Suprapubic skin (tissue), 3 donors: ENCODE results near the gene PLCB1.
"Not testable (repeated sequence)": the region's sequence is repeated elsewhere in the genome, so short reads cannot be mapped to it uniquely, and the experiment has no call there.

ENCODE experiments used
- POLR2A ChIP-seq, 2 donors: fragments of 450-650 bp; IDR thresholded peaks; one replicate each; pipeline ENCODE4 v1.6.1; 2017; ENCODE audit warnings: antibody characterized with exemption in 2 of 2, mild to moderate bottlenecking in 2 of 2, moderate library complexity in 2 of 2
- TF ChIP-seq, protein P1 (sequence below), 2 donors: fragments of 200-600 bp in 1 of 2; fragments of 450-650 bp in 1 of 2; sonication (generic) in 1 of 2; IDR thresholded peaks; one replicate each; pipeline ENCODE4 v1.5.1; 2016 to 2019; ENCODE audit warnings: antibody characterized with exemption in 2 of 2, mild to moderate bottlenecking in 1 of 2, moderate library complexity in 1 of 2

GRCh38 chr20:8853211-8853610, 721.1 kb downstream of the PLCB1 start:
- TF ChIP-seq, protein P1, sequence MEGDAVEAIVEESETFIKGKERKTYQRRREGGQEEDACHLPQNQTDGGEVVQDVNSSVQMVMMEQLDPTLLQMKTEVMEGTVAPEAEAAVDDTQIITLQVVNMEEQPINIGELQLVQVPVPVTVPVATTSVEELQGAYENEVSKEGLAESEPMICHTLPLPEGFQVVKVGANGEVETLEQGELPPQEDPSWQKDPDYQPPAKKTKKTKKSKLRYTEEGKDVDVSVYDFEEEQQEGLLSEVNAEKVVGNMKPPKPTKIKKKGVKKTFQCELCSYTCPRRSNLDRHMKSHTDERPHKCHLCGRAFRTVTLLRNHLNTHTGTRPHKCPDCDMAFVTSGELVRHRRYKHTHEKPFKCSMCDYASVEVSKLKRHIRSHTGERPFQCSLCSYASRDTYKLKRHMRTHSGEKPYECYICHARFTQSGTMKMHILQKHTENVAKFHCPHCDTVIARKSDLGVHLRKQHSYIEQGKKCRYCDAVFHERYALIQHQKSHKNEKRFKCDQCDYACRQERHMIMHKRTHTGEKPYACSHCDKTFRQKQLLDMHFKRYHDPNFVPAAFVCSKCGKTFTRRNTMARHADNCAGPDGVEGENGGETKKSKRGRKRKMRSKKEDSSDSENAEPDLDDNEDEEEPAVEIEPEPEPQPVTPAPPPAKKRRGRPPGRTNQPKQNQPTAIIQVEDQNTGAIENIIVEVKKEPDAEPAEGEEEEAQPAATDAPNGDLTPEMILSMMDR (IDR thresholded peaks at IDR 0.05): not testable (repeated sequence)
- TF ChIP-seq POLR2A (IDR thresholded peaks at IDR 0.05): not testable (repeated sequence)
